ENCODE data around the gene PPP3CB. TPM values are rescaled to one million over a fixed set of nuclear protein-coding genes. Genes with fewer than 3 reads are reported as not detected.

Gene PPP3CB
- polyA plus RNA-seq (ENCODE audit: insufficient read length): 176 TPM

DNA sequence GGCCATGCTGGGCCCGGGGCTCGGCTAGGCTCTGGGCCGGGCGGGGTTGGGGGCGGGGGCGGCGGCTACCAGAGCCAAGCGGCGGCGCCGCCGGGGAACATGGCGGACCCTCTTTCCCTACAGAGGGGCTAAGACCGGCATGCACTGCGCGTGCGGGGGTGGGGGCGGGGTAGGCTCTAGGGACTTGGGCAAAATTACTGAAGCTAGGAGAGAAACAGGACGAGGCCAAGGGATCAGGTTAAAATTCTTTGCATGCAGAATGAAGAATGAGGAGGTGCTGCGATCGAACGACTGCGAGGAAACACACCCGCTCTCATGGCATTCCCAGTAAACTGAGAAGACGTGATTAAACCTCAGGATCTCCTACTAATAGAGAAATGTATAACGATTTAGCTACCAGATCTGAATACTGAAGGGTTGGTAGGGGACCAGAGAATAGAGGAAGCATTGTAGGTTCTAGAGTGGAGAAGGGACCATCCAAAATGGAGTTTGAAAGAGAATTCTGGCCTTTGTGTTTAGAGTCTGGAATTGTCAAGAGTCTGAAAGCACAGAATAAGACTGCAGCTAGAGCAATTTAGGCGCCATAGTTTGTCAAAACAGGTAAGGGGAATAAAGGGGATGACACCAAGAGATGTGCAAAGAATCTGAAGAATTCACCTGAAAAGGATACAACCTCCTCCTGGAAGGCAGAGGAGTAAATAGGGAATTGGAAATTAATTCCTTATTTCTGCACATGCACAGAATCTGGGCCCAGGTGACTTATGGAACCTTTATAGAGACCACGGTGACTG, at the start of gene PPP3CB:
Gene PPP3CB (minus strand): TSS at position 141 of the 791 bp plus-strand sequence. CDS start 135 bp downstream, at position 6.
- peak; percentile 84 for DNase-seq (ENCODE audit: low read depth)

GRCh38 chr10:73545357-73545756, 49.5 kb upstream of the PPP3CB start:
- no peak for DNase-seq (ENCODE audit: low read depth)

GRCh38 chr10:73537709-73538108, 41.9 kb upstream of the PPP3CB start:
- no peak for DNase-seq (ENCODE audit: low read depth)

DNA sequence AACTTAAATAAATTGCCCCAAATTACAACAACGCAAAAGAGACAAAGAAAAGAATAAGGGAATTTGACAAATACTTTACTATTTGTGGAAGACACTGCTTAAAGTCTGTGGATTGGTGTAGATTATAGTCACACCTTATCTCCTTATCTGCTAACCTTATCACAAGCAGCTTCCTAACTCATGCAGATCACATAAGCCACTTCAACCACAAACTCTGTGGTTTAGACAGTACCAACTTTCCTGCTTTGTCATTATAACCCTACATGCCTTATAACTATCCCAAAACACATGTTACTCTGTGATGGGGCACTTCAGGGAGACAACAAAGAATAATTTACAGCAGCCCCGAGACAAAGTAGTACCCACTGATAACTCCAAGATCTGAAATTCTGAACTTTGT, 41.5 kb upstream of the PPP3CB start:
- DNase-seq (ENCODE audit: low read depth): no peak

DNA sequence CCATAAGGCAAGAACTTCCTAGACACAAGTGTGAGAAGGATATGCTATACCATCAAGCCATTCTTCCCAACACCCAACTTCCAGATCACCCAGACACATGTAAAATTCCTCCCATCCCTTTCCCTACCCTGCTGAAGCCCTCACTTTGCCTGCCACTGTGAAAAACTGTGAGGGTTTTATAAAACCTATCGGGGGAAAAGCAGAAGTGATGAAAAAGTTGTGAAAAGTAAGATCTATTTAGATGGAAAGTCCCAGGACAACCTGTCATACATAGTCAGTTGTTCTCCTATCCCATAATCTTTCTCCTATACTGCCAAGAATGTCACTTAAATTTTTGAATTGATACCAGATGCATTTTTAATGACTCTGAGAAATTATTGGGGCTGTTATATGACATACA, 39.0 kb upstream of the PPP3CB start:
- no peak for DNase-seq (ENCODE audit: low read depth)

- DNase-seq (ENCODE audit: low read depth): peak; percentile 46
These were observed 33.4 kb upstream of the PPP3CB start for GRCh38 chr10:73529089-73529832.

- no peak for DNase-seq (ENCODE audit: low read depth)
These were observed 26.4 kb upstream of the PPP3CB start for GRCh38 chr10:73522263-73522662.

GRCh38 chr10:73519336-73519735, 23.5 kb upstream of the PPP3CB start:
- DNase-seq (ENCODE audit: low read depth): no peak

DNA sequence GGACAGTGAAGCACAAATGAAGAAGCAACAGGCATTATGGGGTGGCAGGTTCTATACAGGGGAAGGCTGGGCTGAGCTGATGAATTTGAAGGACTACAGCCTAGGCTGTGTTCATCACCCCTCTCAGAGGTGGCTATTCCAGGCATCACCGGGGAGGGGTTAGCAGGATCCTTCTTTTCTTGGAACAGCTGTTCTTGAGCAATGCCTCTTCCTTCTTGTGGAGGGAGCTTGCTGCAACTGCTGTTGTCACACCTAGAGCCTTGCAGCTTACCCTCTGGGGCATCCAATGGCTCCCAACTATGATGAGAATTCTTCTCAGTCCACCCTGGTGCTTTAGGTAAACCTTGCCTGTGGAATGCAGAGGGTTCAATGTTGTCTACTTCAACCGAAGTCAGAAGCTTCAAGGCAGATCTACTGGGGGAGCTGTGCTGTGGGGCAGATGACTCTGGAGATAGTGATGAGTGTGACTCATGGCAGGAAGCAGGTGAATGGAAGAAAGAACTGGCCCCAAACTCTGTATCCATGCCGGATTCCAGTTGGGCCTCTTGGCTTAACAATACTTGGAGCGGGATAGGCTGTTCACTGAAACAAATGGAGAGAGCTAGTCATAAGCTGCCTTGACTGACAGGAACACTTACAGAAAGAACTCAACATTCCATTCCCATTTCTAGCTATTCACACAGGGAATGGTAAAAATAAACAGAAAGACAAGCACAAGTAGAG, 21.5 kb upstream of the PPP3CB start:
- no peak for DNase-seq (ENCODE audit: low read depth)

DNA sequence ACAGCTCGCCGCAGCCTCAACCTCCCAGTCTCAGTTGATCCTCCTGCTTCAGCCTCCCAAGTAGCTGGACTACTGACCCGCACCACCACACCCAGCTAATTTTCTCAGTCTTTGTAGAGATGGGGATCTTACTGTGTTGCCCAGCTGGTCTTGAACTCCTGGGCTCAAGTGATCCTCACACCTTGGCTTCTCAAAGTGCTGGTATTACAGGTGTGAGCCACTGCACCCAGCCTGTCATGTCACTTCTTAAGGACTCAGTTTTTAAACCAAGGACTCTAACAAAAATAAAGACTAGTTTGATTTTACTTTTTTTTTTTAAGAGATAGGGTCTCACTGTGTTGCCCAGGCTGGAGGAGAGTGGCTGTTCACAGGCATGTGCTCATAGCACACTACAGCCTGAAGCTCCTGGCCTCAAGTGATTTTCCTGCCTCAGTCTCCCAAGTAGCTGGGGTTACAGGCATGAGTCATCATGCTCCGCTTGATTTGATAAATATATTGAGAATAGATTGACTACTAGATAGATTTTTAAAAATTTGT, 16.5 kb upstream of the PPP3CB start:
- DNase-seq (ENCODE audit: low read depth): no peak

- DNase-seq (ENCODE audit: low read depth): no peak
These were observed 13.9 kb upstream of the PPP3CB start for GRCh38 chr10:73509695-73510094.

DNA sequence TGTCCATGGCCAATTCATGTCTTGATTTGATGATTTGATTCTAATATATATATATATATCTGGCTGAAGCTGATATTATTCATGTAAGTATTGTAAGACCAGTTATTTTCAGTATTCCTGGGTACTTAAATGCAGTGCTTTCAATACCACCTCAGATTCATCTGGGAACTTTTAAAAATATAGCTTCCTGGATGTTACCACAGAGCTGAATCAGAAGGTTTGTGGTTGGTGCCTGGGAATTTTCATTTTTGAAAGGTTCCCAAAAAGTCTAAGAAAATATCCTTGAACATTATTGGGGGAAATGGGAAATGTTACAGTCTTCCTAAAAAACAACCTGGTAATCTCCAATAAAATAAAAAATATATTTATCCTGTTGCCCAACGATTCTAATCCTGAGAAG, 10.7 kb upstream of the PPP3CB start:
- no peak for DNase-seq (ENCODE audit: low read depth)

DNA sequence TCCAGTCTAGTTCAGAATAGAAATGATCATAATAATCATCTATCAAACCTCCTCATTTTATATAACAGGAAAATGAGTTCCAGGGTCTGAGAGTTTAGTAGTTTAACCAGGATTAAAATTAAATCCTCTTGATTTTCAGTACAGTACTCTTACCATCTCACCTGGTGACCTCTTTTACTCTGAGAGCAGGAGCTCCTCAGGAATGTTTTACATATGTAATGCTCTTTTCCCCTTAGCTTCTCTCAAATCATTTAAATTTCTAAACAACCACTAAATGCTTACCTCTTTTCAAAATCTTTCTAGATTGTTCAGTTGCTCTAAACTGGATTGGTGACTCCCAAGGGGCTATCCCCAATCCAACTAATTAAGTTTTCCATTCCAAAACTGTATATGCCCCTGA, 10.2 kb upstream of the PPP3CB start:
- no peak for DNase-seq (ENCODE audit: low read depth)

DNA sequence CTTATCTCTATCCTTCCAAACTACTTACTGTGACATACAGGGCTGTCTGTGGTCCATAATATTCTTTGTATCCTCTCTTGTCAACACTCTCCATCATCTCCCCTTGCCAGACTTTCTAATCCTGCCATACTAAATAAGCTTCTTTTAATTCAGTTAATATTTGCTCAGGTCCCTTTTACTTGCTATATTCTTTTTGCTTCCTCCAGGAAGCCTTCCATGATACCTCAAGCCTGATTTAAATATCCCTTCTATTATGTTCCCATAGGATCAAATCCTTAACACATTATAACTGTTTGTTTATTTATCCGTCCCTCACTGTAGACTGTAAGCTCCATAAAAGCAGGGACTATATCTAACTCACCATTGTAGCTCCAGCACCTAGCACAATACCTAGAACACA, 7.2 kb upstream of the PPP3CB start:
- no peak for DNase-seq (ENCODE audit: low read depth)

DNA sequence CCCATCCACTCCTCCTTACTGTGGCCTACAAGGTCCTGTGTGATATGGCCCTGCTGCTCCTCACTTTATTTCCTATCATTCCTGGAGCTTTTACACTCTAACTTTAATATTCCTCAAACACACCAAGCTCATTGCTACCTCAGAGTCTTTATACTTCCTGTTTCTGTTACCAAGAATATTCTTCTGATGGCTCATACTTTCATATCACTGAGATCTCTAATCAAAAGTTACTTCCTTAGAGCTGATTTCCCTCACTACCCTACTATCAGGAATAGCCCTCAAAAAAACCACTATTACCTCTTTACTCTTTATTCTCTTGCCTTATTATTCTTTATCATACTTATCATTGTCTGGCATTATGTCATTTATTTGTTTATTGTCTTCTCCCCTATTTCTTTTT, 5.8 kb upstream of the PPP3CB start:
- DNase-seq (ENCODE audit: low read depth): no peak

GRCh38 chr10:73497623-73498022, 1.8 kb upstream of the PPP3CB start:
- DNase-seq (ENCODE audit: low read depth): no peak

DNA sequence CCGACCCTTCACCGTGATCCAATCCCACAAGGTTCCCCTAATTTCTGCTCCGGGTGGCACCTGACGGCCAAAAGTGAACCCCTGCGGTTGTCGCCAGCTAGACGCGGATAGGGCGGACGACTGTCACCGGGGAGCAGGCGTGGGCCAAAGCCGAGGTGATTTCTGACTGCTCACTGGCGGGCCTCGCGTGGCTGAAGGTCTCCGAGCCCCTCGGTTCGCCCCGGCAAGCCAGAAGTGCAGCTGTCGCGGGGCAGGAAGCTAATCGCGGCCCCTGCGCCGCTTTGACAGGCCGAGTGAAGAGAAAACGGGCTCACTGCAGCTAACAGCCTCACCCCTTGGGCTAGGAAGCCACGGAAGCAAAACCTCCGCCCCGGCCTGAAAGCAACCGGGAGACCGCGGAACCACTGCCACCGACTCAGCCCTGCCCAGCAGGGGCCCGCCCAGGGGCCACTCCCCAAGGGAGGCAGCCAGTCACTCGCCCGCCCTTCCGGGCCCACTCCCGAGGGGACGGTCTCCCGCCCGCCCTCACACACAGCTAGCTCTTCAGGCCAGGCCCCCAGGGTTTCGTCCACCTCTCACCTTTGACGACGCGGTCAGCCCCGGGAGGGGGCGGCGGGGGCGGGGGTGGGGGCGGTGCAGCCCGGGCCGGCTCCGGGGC, 469 bp downstream of the PPP3CB start:
- DNase-seq (ENCODE audit: low read depth): peak; percentile 19

DNA sequence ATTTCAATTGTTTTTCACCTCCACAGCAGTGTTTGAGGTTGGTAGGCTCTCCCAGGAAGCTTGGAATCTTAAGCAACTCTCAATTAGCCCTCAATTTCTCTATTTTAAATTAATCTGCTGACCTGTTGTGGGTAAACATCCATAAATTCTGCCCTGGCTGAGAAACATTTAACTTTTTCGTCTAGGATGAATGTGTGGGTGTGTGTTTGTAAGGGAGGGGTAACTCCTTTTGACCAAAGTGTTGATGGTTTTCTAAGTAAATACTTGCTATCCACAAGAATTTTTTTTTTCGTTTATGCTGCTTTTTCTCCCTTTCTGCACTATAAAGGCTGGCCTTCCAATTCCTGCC, 973 bp downstream of the PPP3CB start:
- no peak for DNase-seq (ENCODE audit: low read depth)

DNA sequence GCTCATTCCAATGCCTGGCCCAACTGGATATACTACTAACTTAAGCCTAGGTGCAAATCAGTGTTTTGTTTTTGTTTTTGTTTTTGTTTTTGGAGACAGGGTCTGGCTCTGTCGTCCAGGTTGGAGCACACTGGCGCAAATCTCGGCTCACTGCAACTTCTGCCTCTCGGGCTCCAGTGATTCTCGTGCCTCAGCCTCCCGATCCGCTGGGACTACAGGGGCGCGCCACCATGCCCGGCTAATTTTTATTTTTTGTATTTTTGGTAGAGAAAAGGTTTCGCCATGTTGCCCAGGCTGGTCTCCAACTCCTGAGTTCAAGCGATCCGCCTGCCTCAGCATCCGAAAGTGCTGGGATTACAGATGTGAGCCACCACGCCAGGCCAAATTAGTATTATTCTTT, 1.6 kb downstream of the PPP3CB start:
- no peak for DNase-seq (ENCODE audit: low read depth)

DNA sequence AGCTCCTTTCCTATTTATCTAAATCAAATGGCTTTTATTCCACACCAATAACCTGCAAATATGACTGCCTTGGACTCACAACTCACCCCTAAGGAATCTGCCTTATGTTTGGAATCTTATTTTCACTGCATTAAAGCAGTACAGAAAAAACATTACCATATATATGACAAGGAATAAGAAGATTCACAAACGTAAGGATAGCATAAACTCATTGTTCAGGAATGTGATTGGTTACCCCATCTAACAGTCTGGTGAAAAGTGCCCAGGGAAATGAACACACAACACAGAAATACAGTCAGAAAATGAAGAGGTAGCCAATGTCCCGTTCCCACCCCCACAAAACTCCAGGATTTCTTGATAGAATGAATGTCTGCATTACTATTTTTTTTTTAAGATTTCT, 2.0 kb downstream of the PPP3CB start:
- no peak for DNase-seq (ENCODE audit: low read depth)

GRCh38 chr10:73486601-73487000, 9.2 kb downstream of the PPP3CB start:
- DNase-seq (ENCODE audit: low read depth): no peak

- DNase-seq (ENCODE audit: low read depth): no peak
These were observed 10.5 kb downstream of the PPP3CB start for GRCh38 chr10:73485320-73485719.
